A172 (cell line): Measurements from ENCODE around the gene CYFIP2. TPM values are rescaled to one million over a fixed set of nuclear protein-coding genes. Genes with fewer than 3 reads are reported as not detected.
"Not testable (repeated sequence)": the region's sequence is repeated elsewhere in the genome, so short reads cannot be mapped to it uniquely, and the experiment has no call there.

Source experiments
- DNase-seq: peaks from one replicate; pipeline ENCODE4 v3.0.0-alpha.2; 2015; ENCODE audit warnings: low spot score
- total RNA-seq: library from RNA; depleted of rRNA; stranded (reverse); fragments of >200 nt; shearing (Covaris generic); gene quantifications from 2 replicates; pipeline ENCODE4 v1.2.3, GENCODE V29; 2014; rRNA removed

Gene CYFIP2
- 24.7 and 47.7 TPM in 2 replicates for total RNA-seq

DNA sequence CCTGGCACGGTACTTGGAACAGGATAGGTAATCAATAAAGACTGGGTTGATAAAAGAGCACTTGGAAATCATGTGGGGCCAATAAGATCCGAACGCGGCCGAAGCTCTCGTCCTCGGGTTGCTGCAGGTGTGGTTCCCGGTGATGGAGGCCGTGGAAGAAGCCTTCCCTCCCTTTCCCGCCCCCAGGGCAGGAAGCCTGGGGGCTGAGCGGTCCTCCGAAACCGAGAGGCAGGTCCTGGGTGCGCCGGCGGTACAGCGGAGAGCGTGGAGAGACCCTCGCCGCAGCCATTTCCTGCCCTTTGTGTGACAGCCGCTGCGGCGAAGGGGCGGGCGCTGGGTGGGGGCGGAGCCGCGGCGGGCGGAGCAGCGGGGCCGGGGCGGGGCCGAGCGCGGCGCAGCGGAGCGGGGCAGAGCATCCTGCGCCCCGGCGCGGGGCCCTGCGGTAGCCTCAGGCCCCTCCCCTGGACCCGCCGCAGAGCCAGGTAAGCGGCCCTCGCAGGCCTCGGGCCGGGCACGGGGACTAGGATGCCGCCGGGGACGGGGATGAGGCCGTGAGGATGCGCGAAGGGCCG, at the start of gene CYFIP2:
CYFIP2 (plus strand) TSS at position 410 of the 572 bp plus-strand sequence. CDS start 19,239 bp downstream, outside the sequence.
- DNase-seq, result peak; percentile 10

DNA sequence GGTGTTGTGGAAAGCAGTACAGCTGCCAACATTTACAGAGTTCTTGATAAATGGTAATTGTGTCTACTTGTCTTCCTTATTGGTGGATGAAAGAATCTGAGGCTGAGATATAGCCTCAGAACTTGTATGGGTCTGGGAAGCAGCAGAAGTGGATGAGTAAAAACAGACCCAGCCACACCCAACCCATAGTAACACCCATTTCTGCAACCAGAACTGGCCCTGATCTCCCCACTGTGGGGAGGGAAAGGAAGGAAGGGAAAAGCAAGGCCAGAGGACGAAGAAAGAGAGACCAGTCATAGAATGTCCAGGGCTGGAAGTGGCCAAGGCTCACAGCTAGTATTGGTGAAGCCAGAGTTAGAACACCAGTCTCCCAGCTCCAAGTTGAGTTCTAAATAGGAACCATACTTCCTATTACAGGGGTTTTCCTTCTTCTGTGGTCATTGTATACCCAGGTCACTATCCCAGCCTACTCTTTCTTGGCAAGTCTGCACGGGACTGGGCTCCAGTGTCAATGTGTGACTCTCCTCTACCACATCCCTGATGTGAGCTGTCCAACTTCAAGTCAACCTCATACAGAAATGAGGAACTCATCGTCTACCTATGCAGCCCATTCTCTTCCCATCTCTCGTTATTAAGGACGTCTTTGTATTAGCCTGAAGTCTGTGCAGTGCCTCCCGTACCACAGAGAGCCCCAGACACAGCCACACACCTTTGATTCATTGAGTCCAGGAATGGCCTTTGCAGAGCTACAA, 49.4 kb upstream of the CYFIP2 start:
- DNase-seq, result no peak

DNA sequence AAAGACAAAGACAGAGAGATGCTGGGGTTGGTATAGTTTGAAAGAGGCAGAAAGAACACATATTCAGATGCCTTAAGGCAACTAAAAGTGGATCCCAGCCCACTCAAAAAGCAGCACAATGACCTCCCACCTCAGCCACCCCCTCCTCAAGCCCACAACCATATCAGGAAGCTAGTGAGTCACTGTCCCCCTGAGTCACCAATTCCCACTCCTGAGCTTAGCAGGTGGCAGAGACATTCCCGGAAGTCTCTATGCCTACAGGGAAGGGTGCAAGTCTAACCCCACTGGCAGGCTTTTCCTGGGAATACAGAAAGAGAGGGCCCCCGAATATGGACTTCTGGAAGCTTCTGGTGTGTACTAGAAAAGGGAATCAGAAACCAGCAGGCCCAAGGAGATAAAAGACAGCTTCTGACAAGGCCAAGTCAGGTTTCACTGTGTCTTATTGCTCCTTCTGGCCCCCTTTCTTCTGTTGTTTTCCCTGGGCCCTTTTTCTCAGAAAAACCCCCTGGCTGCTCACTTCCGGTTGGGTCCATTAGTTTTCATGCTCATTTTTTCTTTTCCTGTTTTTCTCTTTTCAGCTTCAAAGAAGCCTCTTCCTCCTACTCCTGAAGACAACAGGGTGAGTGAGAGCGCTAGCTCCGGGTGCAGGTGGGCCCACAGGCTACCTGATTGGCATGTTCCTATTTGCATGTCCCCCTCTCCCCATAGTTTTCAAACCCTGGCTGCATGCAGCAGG, 48.5 kb upstream of the CYFIP2 start:
- peak; percentile 39 for DNase-seq

DNA sequence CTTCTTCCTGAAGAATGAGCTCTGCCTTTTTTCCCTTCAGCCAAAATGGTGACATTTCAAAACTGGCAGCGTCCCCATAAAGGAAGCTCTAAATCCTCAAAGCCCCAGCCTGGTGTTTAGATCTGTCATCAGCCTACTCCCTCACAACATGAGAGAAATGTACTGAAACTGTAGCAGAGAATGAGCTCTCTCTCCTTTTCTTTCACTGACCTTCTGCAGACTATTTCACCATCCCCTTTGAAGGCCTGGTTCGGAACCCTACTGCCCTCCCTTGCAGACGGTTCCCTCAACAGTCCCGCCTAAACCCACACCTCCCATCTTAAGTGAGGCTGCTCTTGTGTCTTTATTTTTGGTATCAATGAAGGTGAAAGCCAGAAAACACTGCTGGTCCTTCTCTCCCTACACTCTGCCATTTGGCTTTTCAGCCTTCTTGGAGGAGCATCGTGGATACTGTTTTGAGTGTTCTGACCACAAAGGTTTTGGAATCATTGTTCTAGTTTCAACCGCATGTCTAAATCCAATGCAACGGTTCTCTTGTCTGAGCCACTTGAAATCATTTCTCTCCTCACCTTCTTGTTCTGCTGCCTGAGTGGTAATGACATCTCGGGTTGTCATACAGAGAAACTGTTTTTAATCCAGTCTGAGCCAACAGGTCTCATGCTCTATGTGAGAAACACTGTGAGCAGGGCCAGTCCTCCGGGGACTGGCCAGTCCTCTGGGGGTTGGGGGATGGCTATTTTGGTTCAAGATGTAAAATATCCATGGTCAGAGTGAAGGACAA, 46.2 kb upstream of the CYFIP2 start:
- no peak for DNase-seq

DNA sequence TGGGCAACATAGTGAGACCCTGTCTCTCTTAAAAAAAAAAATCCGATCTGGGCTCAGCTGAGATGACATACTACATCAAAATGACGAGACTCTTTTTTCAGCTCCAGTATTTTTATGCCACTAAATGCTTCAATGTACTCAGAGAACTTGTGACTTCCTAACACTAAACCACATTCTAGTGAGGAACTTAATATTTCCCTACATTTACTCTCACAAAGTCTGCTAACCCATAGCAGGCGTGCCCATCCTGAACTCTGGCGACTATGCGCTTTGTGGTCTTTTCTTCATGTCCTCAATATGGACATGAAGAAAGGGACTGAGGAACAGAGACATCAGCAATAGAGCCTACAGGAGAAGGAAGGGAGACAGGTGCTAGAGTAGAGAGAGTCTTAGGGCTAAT, 44.0 kb upstream of the CYFIP2 start:
- DNase-seq, result no peak

DNA sequence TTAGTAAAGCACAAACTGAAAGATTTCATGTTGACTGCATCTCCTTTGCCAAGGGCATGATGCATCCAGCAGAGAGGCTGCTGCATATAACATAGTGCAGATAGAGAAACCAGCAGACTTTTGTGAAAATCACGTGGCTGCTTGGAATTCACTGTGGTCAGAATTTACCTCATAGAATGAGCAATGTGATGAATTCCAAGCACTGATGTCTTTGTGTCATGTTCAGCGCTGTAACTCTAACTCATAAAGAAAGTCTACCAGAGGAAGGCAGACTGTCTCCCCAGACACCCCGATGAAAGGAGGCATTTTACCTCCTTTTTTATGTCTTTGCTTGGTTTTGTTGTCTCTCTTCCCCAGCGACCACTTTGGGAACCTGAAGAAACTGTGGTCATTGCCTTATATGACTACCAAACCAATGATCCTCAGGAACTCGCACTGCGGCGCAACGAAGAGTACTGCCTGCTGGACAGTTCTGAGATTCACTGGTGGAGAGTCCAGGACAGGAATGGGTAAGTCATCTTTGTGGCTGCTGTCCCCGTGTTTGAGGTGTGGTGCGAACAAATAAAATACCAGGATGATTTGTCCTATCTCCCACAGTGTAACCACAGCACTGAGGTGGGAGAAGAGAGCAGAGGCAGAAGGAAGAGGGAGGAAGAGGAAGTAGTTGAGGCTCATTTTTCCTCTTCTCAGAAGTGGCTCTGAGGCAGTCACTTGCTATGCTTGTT, 43.3 kb upstream of the CYFIP2 start:
- DNase-seq, result peak; percentile 82

DNA sequence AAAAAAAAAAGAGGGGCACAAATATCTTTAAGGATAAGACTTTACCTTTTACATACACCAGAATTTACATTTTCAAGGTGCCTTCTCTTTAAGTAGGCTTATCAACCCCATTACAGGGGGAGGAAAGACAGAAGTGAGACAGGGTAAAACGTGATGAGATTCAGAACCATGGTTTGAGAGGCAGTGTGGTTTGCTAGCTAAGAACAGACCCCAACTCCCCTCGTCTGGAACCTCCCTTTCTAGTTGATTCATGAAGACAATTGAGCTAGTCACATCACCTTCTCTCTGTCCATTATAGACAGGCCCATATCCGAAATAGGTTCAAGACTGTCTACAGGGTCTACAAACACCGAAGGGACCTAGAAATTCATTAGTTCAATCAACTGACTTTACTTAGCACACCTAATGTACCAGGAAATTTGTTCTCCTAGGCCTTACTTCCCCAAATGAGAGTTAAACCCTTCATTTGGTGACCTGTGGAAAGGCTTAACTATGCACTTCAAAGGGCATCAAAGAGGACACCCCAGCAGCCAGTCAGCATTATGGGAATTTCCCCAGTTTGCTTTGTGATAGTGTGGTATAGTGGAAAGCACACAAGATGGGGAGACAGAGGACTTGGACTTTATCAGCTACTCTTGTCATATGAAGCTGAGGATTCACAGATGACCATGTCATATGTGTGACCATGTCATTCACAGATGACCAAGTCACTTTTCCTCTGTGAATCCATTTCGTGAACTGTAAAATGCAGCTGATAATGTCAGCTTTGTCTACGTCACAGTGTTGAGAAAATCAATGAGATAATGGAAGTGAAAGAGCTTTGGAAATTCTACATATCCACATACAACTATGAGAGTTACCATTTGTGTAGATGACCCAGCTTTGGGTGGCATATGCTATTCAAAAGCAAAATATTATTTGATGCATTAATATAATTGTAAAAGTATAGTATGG, 40.2 kb upstream of the CYFIP2 start:
- DNase-seq, result no peak

DNA sequence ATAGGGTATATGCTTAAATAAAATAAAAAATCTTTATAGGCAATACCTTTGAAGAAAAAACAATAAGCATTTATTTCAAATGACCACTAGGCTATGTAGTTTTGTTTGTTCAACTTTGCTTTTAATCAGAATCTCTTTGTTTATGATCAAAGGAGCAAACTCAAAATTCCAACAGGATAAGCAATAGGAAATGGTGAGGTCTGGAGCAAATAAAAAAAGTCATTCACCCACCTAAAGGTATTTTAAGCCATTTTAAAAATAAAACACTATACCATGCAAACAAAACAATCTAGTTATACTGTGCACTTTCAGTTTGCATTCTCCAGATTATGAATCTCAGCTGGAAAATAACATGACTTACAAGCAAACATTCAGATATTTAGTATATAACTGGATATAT, 35.3 kb upstream of the CYFIP2 start:
- DNase-seq, result no peak

DNA sequence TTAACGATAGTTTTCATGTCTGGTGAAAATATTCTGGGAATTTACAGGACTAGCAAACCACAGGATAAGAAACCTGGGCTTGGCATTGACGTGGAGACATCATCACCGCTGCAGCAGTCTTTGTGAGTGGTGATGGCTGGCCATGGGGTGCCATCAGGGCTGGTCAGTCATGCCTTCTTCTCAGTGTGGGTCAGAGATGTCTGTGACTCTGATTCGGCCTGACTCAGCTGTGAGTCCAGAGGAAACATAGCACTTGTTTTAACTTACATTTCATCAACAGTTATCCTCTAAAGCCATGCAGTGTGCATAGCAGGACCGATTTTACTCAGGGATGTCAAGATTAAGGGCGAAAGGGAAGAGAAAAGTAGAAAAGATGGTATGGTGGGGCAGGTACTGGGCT, 33.2 kb upstream of the CYFIP2 start:
- DNase-seq, result peak; percentile 21

DNA sequence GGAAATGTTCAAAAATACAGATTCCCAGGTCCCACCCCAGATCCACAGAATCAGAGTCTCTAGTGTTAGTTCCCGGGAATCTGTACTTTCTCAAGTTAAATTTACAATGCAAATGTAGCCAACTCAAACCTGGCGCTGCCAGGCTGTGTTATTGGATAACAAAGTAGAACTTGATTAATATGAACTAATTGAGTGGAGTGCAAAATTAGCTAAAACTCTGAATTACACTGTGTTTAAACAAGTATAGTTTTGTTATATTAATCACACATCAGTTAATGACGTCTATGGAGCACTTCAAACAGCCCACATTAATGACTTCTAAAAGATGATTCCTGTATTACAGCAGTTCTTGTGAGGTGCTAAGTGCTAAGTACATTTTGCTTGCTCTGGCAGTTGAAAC, 32.4 kb upstream of the CYFIP2 start:
- DNase-seq, result no peak

DNA sequence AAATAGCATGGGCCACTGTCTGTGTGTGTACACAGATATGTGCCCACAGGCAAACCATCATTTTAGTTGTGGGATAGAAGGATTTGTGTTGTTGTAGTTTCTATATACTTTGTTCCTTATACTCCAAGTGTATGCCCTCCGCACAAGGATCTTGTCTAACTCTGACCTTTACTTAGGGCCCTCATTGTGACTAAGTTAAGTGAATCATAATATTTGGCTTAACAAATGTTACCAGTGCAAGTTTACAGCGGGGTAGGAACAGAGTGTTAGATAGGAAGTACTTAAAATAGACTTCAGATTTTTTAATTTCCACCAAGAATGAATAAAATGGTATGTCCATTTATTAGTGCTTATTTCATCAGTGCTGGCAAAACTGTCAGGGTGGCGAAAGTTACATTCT, 29.5 kb upstream of the CYFIP2 start:
- DNase-seq, result no peak

DNA sequence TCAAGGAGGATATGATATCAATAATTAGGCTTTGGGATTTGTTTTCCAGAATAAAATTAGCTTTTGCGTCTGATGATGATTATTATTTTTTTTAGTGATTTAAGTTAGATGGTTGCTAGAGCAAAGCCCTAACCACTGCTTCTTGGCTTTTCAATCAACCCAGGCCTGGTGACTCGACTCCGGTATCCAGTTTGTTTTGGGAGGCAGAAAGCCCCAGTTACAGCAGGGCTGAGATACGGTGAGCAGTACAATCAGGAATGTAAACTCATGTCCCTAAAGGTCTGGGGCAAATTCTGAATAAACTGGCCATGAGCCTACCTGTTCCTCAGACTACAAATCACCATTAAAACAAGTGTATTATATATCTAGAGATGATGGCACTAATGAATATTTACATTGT, 24.4 kb upstream of the CYFIP2 start:
- no peak for DNase-seq

DNA sequence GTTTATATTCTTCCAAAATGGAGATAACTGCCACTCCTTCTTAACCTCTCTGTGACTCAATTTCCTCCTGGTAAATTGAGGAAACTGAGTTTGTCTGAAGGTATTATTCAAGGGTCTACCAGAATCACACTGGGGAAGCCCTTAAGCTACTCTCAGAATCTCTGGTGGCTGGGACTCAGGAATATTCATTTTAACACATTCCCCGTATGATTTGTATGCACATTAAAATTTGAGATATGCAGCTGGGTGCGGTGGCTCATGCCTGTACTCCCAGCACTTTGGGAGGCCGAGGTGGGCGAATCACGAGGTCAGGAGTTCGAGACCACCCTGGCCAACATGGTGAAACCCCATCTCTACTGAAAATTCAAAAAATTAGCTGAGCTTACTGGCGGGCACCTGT, 21.2 kb upstream of the CYFIP2 start:
- not testable (repeated sequence) for DNase-seq

DNA sequence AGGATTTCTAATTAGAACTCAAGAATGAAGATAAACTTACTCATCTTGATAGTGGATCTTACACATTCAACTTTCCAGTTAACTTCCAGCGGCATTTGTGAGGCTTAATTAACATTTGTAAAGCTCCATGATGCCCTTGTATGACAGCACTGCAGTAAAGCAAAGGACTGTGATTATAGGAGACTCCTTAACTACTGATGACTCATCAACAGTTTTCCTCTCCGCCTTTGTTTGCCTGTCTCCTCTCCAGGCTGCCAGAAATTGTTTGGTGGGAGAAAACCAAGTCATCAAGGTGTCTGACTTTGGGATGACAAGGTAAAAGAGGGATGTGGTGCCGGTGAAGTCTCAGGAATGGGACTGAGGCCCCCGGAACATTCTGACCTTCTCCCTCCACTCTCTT, 20.4 kb upstream of the CYFIP2 start:
- peak; percentile 57 for DNase-seq

DNA sequence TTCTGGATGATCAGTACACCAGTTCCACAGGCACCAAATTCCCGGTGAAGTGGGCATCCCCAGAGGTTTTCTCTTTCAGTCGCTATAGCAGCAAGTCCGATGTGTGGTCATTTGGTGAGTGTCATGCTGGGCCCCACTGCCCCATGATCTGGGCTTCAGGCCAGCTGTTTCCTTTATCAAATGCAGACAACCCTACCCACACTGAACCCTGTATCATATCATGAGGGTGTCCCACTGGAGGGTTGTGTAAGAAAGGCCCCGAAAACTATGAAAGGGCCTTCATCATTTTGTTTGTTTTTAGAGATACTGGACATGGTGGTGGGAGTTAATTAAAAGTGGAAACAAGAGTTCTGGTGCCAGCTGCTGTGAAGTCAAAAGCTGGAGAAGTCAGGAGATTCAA, 20.0 kb upstream of the CYFIP2 start:
- DNase-seq, result peak; percentile 10

DNA sequence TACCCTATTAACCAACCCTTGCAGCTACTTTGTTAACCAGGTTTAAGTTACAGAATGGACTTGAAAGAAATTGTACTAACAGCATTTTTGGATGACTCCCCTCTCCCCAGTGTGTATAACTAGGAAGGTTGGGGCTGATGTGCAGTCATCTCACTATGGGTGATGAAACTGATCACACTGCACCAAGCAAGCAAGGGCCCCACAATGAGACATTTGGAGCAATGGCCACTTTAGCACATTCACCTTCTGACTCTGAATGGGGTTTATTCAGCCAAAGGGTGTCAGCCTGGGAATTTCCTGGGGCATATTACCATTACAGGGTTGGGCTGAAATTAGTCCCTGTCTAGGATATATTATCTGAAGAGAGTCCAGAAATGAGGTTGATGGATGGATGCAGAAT, 18.7 kb upstream of the CYFIP2 start:
- DNase-seq, result no peak

DNA sequence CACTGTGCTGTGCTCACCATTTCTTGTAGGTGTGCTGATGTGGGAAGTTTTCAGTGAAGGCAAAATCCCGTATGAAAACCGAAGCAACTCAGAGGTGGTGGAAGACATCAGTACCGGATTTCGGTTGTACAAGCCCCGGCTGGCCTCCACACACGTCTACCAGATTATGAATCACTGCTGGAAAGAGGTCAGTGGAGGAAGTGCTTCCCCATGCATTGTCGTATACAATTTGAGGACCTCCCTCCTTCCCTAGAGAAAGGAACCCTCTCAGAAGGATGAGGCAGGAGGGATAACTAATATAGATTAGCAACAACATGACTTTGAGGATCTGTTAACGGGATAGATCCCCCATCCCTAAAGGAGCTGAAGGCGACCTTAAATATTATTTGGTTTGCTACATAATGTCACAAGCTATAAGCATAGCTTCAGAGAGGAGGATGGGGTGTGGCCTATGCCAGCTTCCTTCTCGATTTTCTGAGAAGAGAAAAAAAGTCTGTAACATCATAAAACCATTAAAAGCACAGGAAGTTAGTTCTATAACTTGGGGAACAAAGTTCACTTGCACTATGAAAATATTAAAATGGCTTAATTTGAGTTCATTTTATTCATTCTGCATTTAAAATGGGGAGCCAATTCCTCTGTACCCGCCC, 17.0 kb upstream of the CYFIP2 start:
- no peak for DNase-seq

DNA sequence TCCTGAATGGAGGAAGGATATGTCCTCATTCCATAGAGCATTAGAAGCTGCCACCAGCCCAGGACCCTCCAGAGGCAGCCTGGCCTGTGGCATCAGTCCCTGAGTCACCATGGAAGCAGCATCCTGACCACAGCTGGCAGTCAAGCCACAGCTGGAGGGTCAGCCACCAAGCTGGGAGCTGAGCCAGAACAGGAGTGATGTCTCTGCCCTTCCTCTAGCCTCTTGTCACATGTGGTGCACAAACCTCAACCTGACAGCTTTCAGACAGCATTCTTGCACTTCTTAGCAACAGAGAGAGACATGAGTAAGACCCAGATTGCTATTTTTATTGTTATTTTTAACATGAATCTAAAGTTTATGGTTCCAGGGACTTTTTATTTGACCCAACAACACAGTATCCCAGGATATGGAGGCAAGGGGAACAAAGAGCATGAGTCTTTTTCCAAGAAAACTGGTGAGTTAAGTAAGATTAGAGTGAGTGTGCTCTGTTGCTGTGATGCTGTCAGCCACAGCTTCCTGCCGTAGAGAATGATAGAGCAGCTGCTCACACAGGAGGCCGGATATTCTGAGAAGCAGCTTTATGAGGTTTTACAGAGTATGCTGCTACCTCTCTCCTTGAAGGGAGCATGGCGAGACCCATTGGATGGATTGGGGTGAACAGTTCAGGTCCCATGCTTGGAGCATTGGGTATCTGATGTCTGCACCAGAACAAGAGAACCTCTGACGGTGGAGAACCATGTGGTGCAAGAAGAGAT, 13.0 kb upstream of the CYFIP2 start:
- DNase-seq, result peak; percentile 40

DNA sequence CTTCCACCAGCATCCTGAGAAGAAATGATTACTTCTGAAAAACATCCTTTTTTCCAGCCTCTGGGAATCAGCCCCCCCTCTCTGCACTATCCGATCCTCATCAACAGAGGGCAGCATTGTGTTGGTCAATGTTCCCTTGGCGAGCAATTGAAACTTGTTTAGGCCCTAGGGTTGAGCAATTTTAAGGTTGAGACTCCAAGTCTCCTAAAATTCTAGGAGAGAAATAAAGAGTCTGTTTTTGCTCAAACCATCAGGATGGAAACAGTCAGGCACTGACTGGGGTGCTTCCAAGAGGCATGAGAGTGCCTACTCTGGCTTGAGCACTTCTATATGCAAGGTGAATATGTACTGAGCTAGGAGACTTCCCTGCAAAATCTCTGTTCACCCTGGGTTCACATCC, 12.4 kb upstream of the CYFIP2 start:
- peak; percentile 34 for DNase-seq
